Activated gamma-delta T cell (primary cell): Measurements from ENCODE around the gene PCDHGB4.
"Not testable (repeated sequence)": the region's sequence is repeated elsewhere in the genome, so short reads cannot be mapped to it uniquely, and the experiment has no call there.

Source experiments
- DNase-seq: peaks from one replicate; lab custom pipeline; 2025; lab: John Stamatoyannopoulos, UW

The PCDHGB4 gene

GRCh38 chr5:141398608-141399007 lies 11.1 kb downstream of the PCDHGB4 start:
- no peak for DNase-seq

- DNase-seq: no peak
Measured at GRCh38 chr5:141399555-141400258, 12.2 kb downstream of the PCDHGB4 start.

- no peak for DNase-seq
Measured at GRCh38 chr5:141402553-141403243, 15.2 kb downstream of the PCDHGB4 start, which contains the start of gene PCDHGA9. PCDHGA9 (plus strand) TSS chr5:141402778; CDS start chr5:141402953, 175 bp downstream.

- DNase-seq: no peak
Measured at GRCh38 chr5:141403387-141403786, 15.9 kb downstream of the PCDHGB4 start.

- DNase-seq: not testable (repeated sequence)
Measured at GRCh38 chr5:141407790-141408505, 20.4 kb downstream of the PCDHGB4 start, which contains the start of gene PCDHGB6. PCDHGB6 (plus strand) TSS chr5:141408021; CDS start chr5:141408203, 182 bp downstream.

- no peak for DNase-seq
Measured at GRCh38 chr5:141409598-141410306, 22.3 kb downstream of the PCDHGB4 start.

- DNase-seq: no peak
Measured at GRCh38 chr5:141411575-141411974, 24.1 kb downstream of the PCDHGB4 start.

- DNase-seq: no peak
Measured at GRCh38 chr5:141412854-141413539, 25.5 kb downstream of the PCDHGB4 start, which contains the start of gene PCDHGA10. PCDHGA10 (plus strand) TSS chr5:141412987; CDS start chr5:141413176, 189 bp downstream.

GRCh38 chr5:141413540-141414069 lies 26.1 kb downstream of the PCDHGB4 start:
- DNase-seq: no peak

GRCh38 chr5:141414548-141415274 lies 27.2 kb downstream of the PCDHGB4 start:
- not testable (repeated sequence) for DNase-seq

- not testable (repeated sequence) for DNase-seq
Measured at GRCh38 chr5:141415275-141415618, 27.7 kb downstream of the PCDHGB4 start.

GRCh38 chr5:141417494-141418172 lies 30.1 kb downstream of the PCDHGB4 start, which contains the start of gene PCDHGB7:
PCDHGB7 (plus strand) TSS chr5:141417677; CDS start chr5:141417860, 183 bp downstream.
- DNase-seq: peak; percentile 17

GRCh38 chr5:141419074-141419880 lies 31.8 kb downstream of the PCDHGB4 start:
- no peak for DNase-seq

GRCh38 chr5:141420855-141421488 lies 33.5 kb downstream of the PCDHGB4 start, which contains the start of gene PCDHGA11:
PCDHGA11 (plus strand) TSS chr5:141421051; CDS start chr5:141421228, 177 bp downstream.
- DNase-seq: no peak

- DNase-seq: no peak
Measured at GRCh38 chr5:141421489-141421855, 34.0 kb downstream of the PCDHGB4 start.

GRCh38 chr5:141422742-141423291 lies 35.3 kb downstream of the PCDHGB4 start:
- no peak for DNase-seq

- DNase-seq: no peak
Measured at GRCh38 chr5:141427783-141428426, 40.4 kb downstream of the PCDHGB4 start.
